Activated CD8-positive, alpha-beta memory T cell treated with anti-CD3 and anti-CD28 coated beads, Interleukin-2, amount 50 U/mL, for 1 hour (primary cell): ENCODE results near the gene HIVEP2.

Experiments
- DNase-seq: peaks from one replicate; pipeline ENCODE4 v3.0.0-alpha.2; 2020; ENCODE audit errors: extremely low read depth

HIVEP2 gene

DNA sequence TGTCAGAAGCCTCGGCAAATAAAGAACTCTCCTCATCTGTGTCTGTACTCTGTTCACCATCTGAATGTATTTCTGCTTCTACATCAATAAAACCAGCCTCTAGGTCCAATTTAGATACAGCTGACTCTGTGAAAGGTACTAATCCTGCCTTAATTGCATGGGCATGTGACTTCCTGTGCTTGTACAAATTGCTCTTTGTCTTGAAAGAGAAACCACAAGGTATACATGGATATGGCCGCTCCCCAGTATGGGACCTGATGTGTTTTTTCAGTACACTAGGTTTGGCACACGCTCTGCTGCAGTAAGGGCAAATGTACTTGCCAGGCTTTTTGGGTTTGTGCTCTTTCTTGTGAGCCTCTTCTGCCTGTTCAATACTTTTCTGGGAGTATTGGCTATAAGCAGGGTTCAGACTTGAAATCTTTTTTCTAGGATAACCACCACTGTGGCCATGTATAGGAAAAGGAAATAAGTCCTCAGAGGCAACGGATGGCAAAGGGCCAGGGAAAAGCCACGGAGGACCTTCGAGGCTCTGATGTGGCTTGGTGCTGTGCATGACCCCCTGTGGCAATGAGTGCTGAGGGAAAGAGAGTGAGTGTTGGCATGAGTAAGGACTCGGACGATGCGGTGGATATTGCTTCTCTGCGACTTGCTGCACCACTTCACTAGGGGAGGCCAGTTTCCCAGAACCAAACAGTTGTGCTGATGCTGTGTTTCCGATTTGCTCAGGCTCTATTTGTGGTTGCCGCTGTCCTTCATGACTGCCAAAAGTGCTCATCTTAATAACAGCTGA is 170.9 kb downstream of the HIVEP2 start:
- DNase-seq: no peak

DNA sequence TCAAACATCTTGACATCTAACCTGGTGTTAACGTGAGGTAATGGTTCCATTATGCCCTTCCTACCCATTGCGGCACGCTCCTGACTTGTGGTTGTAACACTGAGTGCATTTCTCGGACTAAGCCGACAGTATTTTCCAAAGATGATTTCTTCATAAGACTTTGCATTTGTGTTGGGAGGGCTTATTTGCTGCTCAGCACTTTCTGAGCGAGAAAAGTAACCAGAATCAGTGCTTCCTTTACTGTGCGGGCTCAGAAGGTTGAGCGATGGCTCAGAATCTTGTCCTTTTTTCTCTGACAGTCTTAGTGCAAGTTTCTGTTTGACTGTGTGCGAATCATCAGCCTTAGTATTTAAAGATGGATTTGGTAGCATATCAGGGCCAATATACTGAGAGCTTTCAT is 171.7 kb downstream of the HIVEP2 start:
- no peak for DNase-seq

DNA sequence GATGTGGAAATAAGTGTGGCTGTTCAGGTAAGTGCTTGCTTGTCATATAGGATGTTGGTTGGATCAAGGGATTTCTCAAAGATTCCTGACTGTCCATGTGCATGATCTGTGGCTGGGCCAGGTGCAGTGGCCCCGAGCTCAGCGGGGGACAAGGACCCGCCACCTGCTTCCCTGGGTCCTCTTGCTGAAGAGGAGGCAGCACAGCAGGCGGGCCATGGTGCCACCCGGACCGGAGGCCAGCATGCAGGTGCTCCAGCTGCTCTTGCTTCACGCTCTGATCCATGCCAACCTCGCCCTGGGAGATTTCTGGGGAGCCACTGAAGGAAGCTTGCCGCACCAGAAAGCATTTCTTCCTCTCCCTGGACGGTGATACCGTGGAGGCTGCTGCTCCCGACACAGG is 173.8 kb downstream of the HIVEP2 start:
- DNase-seq: no peak

DNA sequence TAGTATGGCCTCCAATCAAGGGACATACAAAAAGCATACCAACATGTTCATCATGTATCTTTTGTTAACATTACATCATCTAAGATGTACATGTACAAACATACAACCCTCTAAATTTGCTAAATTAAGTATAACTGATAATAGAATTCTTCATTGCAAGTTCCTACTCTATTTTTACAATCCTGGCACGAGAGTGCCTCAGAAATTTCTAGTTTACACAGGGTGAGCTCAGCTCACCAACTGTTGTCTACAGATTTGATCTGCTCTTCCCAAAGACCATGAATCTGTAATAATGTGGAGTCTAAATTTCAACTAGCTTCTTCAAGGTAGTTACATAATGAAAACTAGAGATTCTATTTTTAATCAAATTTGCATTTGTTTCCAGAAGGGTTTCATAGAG is 179.7 kb downstream of the HIVEP2 start:
- DNase-seq: no peak

DNA sequence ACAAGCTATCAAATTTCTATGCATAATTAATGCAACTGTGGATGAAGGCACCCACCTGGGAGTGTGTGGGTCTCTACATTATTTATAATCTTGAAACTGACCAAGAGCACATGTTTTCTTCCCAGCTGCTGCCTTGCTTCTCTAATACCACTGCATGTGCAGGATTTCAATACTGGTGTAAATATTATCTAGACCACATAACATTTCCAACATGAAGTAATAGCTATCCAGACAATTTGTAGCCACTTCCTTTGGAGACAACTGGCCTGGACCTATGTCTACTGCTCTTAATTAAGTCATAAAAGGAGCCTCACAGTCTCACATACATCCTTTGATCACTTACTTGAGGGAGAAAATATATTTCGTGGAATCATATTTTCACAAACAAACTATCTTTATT is 180.7 kb downstream of the HIVEP2 start:
- DNase-seq: no peak

DNA sequence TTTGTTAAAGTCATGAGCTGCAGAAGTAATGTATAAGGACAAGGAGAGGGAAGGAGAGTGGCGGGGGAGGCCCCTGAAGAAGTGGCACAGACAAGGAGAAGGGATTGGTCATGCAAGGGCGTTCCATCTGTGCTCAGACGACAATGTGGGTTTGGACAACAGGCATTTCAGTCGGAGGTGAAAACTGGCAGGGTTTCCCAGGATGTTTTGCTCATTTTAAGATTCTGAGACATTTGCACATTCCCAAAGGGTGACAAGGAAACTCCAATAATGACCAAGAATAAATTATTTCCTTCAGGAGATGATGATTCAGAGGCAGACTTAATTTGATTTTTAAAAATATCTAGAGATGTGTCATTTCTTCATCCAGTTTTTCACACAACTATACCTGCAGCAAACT is 181.8 kb downstream of the HIVEP2 start:
- DNase-seq: no peak

DNA sequence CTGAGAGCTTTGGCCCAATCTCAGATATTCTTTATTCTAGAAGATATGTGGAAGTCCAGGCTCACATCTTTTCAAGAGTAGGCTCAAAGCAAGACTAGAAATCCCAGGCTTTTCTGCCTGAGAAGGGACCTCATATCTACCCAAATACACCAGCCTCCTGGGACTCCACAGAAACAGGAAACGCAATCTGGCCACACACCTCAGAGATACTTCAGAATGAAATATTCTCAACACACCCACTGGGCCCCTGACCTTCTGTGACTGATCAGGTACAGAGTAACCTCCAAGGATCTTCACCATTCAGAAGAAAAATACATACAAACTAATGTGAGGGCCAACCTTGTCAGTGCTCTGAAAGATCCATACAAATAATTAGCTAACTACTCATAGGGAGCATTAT is 183.2 kb downstream of the HIVEP2 start:
- DNase-seq: no peak

DNA sequence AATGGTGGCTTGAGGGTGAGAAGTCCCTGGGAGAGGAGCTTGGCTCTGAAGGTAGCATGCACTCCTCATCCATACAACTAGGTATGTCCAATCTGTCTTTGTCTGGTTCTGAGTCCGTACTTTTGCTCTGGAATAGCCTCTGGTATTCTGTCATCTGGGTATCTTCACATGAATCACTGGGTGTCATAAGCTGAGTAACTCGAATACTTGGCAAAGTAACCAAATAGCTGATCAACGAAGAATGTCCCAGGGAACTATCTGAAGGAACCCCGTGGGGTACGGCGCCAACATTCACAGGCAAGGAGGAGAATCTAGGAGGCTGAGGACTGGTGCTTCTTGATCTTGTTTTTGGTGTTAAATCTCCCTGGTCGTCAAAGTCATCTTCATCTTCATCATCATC is 184.8 kb downstream of the HIVEP2 start:
- no peak for DNase-seq

DNA sequence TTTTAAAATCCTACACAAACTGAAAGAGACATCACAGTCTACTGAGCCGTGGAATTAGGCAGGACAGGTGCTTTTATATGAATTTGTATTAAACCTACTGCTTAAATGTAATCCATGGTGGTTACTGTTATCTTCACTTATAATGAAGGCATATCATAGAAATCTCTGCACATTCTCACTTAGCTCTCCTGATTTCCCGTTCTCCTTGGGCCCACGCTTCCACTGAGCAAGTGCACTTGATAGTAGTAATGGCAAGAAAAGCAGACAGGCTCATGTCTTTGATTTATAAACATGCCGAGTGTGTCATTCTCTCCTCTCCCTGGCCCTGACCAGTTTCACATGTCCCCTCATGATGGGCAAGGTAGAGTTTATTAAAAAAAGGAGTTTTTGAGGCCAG is 186.3 kb downstream of the HIVEP2 start:
- DNase-seq: no peak

DNA sequence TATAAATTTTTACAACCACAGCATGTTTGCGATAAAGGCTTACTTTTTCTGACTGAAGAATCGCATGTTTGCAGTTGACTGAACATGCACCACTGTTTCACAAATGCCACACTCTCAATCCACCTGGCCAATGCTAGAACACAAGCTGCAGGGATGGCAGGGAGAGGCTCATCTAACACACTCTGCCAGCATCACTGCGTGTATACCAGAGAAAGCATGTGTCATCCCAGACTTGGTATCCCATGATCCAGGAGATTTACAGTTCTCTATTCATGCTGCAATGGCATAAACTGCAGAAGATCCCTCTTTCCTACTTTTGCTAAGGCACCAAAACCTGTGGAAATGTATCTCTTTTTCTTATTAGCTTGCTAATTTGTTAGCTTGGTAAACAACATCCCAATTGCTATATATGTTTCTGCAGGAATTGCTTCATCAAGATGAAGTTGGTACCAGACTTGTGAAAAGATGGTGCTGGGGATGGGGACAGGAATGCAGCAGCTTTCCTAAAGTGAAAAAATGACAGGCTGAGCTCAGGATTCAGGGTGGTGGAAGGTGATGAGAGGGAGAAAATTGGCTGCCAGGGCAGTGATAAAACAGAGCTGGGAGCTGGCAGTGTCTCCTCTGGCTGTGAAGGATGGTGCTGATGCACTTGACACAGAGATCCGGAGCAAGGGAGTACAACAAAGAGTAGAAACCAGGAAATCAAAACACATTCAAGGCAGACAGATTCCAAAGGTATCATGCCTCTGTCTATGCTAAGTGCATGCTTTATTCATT is 186.9 kb downstream of the HIVEP2 start:
- DNase-seq: no peak

DNA sequence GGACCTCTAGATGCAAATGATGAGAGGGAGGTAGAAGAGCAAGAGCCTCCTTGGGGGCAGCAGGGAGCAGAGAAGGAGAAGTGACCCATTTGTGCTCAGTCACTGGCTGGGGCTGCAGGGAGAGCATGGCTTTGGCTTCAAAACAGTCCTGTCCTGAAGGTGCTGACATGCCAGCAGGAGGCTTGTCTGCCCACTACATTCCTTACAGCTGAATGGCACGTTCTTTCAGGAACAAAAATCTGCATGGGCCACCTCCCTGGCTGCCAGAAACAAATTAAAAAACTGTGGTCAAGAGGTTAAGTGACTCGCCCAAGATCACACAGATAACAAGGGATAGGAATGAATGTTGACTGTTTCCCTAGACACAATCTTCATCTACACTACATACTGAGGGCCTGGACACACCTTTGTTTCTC is 188.8 kb downstream of the HIVEP2 start:
- DNase-seq: no peak

DNA sequence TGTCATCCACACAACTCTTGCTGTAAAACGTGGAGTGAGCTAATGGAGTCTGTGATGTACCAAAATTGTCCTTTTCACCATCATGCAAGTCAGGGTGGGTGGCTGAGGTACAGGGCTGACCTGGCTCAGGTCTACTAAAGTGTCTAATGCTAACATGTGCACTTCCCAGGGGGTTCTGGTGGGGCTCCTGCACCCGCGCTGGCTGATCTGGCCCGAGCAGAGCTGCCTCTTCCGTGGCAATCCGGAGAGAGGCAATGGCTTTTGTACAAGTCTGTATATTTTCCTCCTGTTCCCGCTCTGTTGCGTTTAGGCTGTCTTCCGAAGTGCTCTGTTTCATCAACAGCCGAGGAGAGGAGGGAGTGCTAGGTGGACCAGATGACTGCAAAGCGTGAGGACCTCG is 191.8 kb downstream of the HIVEP2 start:
- no peak for DNase-seq

DNA sequence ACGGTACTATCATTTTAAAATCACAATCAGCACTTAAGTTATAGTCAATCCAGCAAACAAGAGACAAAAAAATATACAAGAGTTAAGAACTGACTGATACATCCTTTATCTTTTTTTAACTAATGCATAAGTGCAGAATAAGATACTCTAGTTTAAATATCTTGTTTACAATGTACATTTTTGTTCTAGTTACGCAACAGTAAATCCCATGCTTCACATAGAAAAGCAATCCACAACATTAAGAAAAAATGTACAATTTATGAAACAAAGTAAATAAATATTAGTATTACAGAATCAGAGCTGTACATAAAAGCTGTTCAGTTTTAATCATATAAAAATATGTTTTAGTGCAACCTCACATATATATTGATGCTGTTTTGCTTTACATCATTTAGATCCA is 192.6 kb downstream of the HIVEP2 start:
- DNase-seq: no peak

DNA sequence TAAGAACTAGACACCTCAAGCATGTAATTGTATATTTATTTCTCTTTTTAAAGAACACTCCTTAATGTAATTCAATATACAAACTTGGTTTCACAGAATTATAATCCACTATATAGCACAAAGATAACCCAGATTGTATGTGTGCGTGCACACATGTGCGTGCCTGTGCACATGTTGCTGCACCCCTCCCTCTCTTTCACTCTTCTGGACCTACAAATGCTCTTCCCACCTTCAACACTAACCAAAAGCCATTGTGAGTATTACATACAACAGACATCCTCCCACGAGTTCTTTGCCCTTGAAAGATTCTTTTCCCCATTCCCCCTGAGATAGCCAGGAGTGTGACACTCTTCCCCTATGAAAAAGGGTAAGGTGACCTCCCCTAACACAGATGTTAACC is 193.5 kb downstream of the HIVEP2 start:
- no peak for DNase-seq

DNA sequence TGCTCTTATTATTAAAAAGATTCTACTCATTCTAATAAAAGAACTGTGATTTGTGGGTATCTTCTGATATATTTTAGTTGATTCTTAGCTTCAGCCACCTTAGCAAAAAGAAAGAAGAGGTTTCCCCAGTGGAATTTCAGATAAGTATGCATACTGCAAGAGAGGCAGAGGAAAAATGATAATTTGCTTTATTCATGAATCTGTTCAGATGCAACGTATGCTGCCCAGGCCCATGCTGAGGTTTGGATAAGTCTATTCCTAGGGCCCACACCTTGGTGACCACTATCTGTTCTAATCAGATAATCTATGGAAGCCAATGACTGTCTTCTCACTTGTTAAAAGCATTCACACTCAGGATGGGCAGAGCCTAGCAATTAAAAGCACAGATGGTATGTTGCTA is 194.0 kb downstream of the HIVEP2 start:
- DNase-seq: no peak

DNA sequence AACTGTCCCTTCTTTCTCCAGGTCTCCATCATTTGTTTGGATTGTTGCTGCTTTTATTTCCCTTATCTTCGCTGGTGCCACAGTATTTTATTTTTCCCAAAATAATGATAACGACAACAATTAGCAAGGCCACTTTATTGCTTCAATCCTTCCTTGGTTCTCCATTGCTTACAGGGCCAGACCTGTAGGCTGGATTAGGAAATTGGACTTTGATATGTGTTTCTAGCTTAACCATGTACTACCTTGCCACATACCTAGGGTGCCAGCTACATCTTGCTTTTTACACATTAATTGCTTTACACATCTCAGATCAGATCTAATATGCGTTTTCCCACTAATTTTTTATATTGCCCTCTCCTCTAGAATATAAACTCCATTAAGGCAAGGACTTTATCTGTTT is 195.4 kb downstream of the HIVEP2 start:
- DNase-seq: no peak

DNA sequence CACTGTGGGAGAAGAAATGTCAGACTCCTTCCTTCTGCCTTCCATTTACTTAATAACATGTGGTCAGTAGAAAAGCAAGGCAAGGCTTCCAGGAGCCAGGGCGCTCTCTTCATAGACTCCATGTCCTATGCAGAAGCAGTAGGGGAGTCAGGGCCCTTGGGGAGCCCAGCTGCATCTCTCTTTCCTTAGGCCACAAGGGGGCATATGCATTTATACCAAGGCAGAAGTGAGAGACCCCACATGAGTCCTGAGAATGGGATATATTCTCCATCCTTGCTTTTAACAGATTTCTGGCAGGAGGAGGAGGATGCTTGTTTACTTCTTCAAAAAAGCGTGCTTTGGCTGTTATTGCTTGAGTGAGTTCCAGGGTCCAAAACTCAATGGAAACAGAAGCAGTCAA is 198.5 kb downstream of the HIVEP2 start:
- DNase-seq: peak; percentile 2

DNA sequence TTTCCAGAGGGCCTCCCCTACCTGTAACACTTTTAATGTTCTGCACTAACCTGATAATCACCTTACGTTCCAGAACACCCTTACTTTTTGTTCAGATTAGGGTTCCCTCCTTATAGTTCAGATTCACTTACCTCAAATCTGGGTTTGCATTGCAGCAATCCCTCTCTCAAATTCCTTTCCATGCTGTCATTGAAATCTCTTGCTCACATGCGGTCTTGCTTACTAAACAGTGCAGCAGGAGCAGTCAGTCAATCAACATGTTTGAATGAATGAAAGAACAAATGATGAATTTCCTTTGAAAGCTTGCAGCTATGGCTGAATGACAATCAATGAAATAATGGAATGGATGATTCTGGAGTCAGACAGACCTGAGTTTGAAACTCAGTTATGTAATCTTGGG is 200.1 kb downstream of the HIVEP2 start:
- DNase-seq: no peak

DNA sequence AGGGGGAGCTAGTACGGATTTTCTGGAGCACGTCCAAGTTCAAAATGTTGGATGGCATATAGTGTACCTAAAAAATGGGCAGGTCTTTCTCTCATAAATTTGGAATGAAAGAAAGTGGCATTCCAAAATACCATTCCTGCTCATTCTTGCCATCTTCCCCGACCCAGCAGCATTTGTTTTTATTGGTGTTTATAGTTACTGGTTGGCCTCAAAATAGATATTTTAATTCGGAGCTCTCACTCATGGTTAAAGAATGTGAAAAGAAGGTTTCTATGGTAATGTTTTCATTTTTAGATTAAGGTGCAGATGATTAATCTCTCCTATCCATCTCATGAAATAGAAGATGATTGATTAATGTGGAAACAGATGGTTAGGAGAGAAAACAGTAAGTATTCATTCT is 204.5 kb downstream of the HIVEP2 start:
- no peak for DNase-seq

DNA sequence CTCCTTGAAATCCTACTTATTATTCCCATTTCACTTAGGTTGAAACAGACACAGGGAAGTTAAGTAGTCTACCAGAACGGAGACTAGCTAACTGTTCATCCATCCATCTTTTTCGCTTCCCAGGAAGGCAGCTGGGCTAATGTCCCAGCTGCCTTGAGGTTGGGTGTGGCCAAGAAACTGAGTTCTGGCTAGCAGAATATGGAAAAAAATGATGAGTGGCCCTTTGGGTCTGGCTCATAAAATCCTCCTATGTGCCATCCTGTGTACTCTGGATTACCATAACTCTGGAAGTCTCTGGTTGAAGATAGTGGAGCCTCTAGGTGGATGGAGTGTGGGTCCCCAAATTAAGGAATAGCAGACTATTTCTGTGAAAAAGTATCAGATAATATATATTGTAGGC is 206.2 kb downstream of the HIVEP2 start:
- DNase-seq: no peak

DNA sequence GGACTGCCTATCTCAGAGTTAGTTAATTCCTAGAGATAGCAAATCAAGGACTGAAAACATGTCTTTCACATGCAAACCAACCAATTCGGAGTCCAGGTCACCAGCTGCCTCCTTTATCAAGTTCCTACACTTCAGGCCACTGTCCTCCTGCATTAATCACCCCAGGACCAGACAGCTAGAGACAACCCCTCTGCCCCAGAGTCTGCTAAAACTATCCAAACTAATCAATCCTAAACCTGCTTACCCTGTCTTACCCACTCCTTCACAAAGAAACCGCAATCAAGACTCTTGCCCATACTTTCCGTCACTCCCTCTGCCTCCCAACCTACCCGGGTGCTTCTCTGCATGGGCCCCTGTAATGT is 207.0 kb downstream of the HIVEP2 start:
- DNase-seq: no peak

DNA sequence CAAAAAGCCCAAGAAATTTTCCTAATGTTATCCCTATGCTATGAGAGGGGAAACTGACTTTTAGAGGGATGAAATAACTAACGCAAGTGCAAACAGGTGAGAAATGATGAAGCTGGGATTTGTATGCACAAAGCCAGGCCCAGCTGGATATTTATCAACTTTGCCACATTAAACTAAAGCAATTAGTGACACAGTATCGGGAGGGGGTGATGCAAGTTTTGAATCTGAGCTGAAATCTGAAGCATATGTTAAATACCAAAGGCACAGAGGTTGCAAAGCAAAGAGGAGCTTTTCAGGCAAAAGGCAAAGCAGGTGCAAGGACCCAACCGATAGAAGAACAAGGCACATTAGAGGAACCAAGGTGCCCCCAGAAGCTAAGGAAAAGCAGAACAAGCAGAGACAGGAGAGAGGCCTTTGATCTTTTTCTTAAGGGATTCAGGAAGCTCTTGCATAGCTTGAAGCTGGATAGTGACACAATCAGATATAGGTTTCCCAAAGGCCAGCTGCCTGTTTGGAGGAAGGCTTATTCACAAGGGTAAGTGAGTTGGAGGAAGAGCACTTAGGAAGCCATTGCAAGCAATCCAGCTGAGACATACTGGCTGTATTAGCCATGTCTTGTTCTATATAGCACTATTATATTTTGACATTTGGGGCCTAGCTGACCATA is 207.5 kb downstream of the HIVEP2 start:
- DNase-seq: no peak

DNA sequence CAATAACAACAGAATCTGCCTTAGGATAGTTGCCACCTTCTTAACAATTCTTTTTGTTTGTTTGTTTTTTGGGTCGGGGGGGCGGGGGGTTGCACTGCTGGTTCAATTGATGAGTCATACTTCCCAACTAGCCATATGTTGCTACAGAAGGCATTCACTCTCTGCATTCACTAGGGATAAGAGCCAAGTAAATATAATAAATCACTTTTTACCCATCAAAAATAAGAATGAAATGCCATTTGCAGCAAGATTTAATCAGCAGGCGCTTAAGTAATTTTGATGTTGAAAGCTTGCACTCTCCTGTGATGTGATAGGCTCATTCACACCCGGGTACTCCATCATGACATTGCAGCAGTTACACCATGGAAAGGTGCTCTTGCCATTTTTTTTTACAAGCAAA is 209.8 kb downstream of the HIVEP2 start:
- DNase-seq: no peak
